HG03521 (cell line): ENCODE data around the gene FSIP1.

ENCODE experiments used
- ATAC-seq: cut with Tn5 transposase; IDR thresholded peaks from one replicate; pipeline ENCODE4 v1.9.1; 2021; ENCODE audit warnings: mild to moderate bottlenecking, moderate library complexity; ENCODE audit not compliant: unreplicated experiment

The FSIP1 gene

DNA sequence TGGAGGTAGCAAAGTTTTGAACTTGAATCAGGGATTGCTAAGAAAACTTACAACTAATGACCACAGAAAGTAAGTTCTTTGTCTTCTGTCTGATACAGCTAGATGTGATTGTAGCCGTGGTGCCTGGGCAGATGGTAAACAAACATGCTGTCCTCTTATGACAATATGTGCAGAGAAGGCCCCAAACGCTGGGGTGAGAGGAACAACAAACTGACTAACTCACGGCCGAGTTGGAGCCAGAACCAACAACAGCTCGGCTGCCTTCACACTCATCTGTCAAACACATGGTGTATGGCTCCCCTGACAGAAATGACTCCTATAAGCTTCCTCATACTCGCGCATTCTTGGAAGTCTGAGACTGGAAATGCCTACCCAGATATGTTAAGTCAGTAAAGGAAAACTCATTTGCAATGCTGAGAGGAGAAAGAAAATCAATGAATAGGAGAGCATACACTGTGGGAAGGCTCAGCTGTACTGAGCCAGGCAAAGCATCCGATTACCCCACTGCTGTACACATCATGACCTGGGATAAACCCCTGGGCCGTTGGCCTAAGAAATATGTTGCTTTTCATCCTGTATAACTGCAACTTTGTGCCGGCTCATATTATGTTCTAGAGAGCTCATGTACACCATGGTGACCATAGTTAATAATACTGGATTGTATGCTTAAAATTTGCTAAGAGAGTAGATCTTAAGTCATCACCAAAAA, 196.1 kb downstream of the FSIP1 start:
- ATAC-seq = no peak

DNA sequence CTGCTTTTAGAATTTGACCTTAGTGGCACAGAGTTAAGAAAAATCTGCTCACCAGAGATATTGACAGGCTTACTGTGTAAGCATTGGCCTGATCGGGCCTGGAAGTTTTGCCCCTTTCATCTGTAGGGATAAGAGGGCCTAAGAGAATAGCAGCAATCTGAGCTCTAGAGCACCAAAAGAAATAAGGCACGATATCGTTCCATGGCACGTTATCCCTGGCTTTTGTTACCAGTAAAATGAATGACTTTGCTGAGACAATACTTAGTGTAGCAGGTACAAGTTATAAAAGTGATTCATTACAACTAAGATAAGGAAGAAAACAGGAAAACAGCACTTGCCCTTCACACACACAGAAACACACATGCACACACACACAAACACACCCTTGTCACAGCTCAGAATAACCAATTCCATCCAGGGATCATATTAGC, 196.8 kb downstream of the FSIP1 start:
- no peak for ATAC-seq

DNA sequence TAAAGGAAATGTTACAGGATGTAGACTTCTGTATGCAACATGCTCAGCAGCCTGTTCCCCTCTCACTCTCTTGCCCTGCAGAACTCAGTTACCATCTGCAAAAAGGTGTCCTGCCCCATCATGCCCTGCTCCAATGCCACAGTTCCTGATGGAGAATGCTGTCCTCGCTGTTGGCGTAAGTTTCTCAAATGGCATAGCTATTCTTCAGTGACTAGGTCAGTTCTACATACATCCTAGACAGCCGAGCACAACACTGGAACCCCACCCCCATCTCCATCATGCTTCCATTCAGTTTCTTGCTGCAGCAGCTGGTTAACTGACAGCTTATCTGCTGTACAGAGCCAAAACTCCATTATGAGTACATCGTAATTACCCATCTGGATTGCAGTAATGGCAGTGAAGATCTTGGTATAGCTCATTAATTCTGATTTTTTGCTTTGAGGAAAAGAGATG, 197.2 kb downstream of the FSIP1 start:
- ATAC-seq = no peak

DNA sequence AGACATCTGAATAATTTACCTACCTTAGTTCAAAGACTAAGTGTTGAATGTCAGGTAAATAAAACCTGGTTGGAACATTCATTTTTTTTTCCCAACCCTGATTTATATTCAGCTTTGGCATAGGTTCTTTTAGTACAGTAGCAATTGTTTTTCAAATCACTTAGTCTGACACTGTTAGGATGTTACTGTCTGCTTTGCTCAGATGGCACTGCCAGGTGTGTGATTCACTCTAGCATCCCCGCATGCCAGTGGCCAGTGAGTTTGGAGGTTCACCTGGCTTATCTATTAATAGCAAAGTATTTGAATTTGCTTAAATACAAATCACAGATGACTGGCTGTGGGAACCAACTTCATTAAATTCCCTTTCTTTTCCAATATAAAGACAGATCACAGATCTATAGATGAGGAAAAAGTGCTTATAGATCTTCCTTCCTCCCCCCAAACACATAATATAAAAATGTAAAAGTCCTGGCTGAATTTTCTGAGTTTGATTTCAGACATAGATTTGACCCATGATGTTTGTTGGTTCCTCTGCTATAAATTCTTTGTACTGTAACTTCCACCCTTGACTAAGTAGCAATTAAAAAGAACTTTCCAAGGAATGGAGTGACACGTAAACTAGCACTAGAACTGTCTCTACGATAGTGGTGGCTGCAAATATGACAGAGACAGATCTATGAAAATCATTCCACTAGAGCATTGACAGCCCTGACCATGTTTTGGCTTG, 197.8 kb downstream of the FSIP1 start:
- no peak for ATAC-seq

DNA sequence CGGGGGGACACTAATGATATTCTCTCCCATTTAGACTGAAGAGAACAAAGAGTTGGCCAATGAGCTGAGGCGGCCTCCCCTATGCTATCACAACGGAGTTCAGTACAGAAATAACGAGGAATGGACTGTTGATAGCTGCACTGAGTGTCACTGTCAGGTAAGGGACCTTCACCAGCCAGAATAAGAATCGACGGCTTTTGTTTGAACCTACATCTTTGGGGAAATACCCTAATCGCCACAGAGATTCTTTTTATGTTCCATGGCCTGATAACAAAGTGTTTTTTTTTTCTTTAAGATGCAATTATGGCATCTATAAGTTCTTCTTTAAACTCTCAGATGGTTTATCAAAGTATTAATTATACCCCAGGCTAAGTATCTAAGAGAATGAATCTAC, 198.4 kb downstream of the FSIP1 start:
- no peak for ATAC-seq

DNA sequence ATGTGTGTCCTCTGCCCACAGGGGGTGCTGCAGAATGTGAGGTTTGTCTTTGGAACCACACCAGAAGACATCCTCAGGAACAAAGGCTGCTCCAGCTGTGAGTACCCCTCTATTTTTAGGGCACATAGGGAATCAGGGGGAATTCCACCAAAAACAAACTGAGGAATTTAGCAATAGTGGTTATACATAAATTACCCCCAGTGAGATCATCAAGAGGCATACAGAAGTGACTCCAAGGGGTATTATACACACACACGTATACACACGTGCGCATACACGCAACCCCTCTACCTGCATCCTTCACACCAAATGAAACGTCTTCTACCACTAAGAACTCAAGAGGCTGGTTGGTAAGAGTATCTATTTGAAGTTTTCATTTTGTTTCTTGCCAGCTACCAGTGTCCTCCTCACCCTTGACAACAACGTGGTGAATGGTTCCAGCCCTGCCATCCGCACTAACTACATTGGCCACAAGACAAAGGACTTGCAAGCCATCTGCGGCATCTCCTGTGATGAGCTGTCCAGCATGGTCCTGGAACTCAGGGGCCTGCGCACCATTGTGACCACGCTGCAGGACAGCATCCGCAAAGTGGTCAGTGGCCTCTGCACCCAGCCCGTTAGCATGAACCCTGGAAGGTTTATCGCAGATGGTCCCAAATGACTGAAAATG, 198.9 kb downstream of the FSIP1 start:
- no peak for ATAC-seq

DNA sequence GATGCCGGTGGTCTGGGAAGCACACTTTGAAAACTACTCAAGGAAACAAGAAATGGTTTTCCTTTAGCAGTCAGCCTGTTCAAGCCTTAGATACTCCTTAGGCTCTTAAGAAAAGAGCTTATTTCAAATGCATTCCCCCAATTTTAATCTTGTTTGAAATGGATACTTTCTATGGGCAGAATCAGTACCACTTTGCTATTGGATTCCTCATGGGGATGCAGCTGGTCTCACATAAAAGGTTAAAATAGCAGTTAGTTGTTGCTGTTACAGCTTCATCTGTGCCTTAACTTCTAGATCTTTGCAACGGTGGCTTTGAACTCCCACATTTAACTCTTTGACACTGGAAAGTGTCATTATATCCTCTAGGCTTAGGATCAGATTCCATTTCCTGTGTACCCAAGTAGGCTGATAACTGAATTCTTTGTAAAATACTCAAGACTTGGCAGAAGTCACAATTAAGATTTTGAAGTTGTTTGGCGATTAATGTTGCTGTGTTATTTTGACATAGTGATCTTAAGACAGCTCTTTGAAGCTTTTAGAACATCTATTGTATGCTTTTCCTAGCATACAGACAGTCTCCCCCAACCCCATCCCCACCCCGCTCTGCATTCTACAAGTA, 199.6 kb downstream of the FSIP1 start:
- ATAC-seq = no peak

DNA sequence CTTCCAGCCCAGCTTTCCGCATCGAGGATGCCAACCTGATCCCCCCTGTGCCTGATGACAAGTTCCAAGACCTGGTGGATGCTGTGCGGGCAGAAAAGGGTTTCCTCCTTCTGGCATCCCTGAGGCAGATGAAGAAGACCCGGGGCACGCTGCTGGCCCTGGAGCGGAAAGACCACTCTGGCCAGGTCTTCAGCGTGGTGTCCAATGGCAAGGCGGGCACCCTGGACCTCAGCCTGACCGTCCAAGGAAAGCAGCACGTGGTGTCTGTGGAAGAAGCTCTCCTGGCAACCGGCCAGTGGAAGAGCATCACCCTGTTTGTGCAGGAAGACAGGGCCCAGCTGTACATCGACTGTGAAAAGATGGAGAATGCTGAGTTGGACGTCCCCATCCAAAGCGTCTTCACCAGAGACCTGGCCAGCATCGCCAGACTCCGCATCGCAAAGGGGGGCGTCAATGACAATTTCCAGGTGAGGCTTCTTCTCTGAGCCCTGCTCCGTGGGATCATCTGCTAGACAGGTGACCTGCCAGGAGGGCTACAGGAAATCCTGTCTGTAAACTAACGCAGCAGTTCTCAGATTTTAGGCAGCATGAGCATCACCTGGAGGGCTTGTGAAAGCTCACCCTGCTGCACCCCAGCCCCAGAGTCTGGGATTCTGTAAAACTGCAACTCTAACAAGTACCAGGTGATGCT, 200.2 kb downstream of the FSIP1 start:
- no peak for ATAC-seq

DNA sequence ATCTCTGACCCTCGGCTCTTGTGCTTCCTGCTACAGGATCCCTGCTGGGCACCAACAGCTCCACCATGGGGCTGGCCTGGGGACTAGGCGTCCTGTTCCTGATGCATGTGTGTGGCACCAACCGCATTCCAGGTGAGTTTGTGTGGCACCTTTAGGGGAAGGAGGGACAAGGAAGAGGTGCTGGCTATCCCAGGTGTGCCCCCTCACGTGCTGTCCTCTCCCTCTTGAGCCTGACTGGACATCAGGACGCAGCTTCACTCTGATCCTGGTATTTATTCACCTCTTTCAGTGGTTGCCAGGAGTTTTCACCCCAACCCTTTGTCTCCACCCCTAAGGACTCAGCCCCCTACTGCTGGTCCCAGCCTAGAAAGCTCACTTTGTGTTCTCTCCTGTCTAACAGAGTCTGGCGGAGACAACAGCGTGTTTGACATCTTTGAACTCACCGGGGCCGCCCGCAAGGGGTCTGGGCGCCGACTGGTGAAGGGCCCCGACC, 200.8 kb downstream of the FSIP1 start:
- no peak for ATAC-seq

DNA sequence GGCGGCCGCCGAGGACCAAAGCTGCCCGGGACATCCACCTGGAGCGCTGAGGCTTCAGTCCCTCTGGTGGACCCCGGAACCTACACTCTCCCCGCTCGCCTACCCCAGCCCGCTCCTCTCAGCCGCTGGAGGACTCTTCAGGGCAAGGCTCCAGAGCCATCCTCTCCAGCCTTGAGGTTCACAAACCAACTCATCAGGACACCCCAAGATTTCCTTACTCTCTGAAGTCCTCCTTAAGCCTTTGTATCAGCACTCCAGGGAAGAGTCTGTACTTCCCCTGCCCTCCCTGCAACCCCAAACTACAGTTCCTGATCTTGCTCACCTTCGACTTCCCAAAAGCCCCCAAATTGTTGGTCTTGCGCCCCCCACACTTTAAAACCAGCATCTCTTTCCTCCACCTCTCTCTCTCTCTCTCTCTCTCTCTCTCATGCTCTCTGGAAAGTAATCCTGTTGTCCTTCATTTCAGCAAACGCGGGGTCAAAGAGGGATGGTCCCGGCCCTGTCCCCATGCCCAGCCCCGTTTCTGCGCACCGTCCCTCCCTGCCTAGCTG, 201.3 kb downstream of the FSIP1 start:
- ATAC-seq = no peak

DNA sequence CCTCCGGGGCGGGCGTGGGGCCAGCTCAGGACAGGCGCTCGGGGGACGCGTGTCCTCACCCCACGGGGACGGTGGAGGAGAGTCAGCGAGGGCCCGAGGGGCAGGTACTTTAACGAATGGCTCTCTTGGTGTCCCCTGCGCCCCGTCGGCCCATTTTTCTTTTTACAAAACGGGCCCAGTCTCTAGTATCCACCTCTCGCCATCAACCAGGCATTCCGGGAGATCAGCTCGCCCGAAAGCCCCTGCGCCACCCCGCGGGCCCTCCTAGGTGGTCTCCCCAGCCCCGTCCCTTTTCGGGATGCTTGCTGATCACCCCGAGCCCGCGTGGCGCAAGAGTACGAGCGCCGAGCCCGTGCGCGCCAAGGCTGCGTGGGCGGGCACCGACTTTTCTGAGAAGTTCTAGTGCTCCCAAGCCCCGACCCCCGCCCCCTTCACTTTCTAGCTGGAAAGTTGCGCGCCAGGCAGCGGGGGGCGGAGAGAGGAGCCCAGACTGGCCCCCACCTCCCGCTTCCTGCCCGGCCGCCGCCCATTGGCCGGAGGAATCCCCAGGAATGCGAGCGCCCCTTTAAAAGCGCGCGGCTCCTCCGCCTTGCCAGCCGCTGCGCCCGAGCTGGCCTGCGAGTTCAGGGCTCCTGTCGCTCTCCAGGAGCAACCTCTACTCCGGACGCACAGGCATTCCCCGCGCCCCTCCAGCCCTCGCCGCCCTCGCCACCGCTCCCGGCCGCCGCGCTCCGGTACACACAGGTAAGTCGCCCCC, 202.0 kb downstream of the FSIP1 start, which contains the start of gene THBS1:
Gene THBS1 (plus strand): TSS at position 595 of the 757 bp plus-strand sequence. CDS start 779 bp downstream, outside the sequence.
- ATAC-seq = no peak

DNA sequence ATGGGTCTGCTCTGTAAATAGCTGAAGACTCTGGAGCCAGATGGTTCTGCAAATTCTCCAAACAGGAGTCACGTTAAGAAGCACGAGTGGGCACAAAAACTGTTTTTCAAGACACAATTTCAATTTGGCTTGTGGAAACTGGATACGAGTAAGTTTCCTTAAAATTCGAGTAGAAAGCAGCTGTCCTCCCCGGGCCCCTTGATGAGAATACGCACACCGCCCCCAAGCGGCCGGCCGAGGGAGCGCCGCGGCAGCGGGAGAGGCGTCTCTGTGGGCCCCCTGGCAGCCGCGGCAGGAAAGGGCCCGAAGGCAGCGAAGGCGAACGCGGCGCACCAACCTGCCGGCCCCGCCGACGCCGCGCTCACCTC, 202.5 kb downstream of the FSIP1 start:
- peak; percentile 85 for ATAC-seq

DNA sequence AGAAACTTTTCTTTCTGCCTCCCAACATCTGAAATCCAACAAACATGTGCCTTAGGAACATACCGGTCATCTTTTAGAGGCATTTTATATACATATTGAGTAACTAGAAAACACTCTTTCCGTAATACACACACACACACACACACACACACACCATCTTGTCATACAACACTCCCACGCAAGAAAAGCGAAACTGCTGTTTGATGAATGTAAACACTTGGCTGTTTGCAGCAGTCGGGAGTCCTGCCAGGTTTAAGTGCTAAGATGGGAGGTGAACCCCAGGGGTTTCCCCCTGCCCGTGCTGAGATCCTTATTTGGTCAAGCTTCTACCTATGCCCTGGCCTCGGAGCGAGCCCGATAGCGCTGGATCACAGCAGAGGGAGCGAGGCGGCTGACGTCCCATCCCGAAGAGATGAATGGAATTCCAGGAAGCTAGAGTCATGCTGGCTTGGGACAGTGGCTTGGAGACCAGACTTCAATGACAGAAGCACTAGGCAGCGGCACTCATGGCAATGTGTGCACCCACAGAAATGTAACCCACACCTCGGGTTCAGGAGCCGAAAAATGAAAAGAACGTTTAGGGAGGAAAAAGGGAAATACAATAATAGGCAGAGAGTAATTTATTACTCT, 203.0 kb downstream of the FSIP1 start:
- ATAC-seq = no peak

DNA sequence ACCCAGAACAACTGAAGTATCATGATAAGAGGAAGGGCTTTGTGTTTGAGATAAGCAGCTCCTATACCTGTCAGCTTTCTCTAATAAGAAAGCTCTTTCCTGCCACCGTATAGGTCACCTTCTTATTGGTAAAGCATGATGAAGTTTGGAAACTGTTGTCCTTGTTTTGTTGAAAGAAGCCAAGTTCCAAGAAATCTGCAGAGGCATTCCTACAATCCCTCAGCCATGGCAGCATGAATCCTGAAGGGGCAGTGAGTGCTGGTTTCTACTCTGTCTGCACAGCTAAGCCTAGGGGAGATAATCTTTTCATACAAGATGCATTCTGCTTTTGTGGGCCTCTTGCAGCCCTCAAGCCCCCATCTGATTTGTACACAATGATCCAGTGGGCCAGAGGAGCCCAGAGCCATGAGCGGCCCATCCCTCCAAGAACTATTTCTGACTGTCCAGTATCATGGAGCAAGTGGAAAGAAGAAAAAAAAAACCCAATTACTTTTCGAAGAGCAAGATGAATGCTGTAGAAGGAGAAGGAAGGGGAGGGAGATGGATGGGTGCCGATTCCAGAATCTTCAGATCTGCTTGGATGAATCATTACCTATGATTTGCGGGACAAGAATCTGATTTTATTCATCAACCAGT, 203.7 kb downstream of the FSIP1 start:
- ATAC-seq = no peak

DNA sequence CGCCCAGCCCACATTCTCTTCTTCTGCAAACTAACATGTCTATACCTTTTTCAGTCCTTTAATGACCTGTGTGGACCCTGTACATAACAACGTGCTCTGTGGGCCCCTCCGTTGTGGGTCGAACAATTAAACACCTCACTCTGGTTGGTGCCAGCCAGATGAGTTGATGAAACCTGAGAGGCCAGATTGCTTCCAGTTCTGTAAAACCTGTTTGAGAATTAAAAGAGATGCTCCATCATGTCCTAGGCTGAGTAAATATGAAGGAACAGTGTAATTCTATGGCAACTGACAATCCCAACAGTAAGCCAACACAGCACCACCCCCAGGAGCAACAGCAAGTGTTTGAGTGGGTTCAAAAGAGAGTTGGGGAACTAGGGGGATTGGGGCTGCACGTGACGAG, 207.5 kb downstream of the FSIP1 start:
- ATAC-seq = no peak

DNA sequence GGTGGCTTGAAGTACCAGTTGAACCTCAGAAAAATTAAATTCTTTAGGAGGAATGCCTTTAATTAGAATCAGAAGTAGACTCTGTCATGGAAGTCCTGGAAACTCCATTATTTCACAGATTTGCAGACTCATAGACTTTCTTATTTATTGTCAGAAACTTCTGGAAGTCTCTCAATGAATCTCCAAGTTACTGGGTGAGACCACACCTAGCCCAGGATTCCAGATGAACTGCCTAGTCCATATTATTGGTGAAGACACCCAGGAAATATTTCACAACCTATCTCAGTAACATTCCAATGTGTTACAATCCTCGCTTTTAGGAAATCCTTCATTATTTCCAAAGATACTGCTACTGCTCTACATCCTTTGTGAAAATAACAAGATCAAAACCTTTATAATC, 208.2 kb downstream of the FSIP1 start:
- ATAC-seq = no peak

DNA sequence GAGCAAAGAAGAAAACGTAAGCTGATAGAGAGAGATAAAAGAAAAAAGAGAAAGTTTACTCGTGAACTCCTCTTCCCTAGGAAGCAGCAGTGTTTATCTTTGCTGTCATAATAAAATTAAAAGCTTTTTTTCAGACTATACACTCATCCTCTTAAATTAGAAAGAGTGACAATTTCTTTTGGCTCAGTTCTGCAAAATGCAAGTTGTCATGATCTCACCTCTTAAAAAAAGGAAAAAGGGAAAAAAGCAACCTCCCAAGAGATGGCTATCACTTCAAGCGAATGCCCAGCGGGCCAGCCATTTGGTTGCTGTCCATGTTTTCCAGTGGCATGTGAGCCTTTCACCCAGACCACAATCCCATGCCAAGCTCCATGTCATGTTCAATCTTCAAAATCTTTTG, 208.8 kb downstream of the FSIP1 start:
- no peak for ATAC-seq

DNA sequence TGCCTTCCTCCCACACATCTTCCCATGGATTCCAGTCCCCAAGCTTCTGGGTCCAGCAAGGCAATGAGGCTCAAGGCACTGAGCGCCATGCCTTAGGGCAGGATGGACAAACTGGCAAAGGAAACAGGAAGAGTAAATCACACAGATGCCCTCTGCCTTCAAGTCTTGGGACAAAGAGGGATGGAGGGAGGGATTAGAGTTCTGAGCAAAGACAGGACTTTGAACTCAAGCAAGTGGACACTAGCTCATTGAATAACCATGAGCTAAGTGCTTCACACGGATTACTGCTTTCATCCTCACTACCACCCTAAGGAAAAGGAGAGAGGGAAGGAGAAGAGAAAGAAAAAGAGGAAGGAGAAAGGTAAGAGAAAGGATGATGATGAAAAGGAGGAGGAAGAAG, 209.4 kb downstream of the FSIP1 start:
- no peak for ATAC-seq

DNA sequence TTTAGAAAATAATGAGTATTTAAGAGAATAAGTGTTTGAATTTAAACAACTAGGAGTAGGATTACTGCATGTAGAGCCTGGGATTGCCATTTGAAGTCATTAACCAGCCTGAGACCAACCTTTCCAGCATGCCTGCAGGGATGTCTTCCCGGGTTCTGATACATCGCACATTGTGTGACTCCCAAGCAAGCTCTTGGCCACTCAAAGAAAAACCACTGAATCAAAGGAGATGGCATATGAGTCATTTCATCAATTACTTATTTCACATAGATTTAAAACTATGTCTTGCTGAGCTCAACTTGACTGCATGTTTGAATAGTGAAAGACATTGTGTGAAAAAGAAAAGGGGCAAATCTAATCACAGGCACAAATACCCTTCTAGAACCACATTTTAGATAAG, 216.8 kb downstream of the FSIP1 start:
- ATAC-seq = no peak
